Measurements from ENCODE around the gene PLCB3. TPM values are rescaled to one million over a fixed set of nuclear protein-coding genes. Genes with fewer than 3 reads are reported as not detected.
"Not testable (repeated sequence)": the region's sequence is repeated elsewhere in the genome, so short reads cannot be mapped to it uniquely, and the experiment has no call there.

The PLCB3 gene
- polyA plus RNA-seq, 6 donors from 2014 or later: 0.12 to 0.55 (median 0.21) TPM; not detected in 1

- DNase-seq (no peak), ATAC-seq (ENCODE audit: low read depth in 2 of 2) (no peak)
- H3K27me3 Mint-ChIP-seq: no peaks in the 10 kb centered on the region
- no peaks in the 10 kb centered on the region for H3K9me3 Mint-ChIP-seq
- peak overlapping the region; percentile 56 to 95 (median 88) for H3K4me3 Mint-ChIP-seq
- peaks cover 39 to 74% (median 52%) of the 10 kb centered on the region in 3 donors for H3K4me1 Mint-ChIP-seq
- H3K27ac Mint-ChIP-seq: peak overlapping the region in 4 of 6 donors; percentile 57 to 90 (median 76)
- no peaks in the 10 kb centered on the region for H3K36me3 Mint-ChIP-seq
Measured at GRCh38 chr11:64244966-64245365, 6.4 kb upstream of the PLCB3 start.

- H3K27ac Mint-ChIP-seq: peak overlapping the region; percentile 80 to 95 (median 92)
- DNase-seq: peak; percentile 48
- H3K4me3 Mint-ChIP-seq: peak overlapping the region; percentile 85 to 95 (median 90)
- H3K27me3 Mint-ChIP-seq: no peaks in the 10 kb centered on the region
- peaks cover 35 to 69% (median 49%) of the 10 kb centered on the region in 3 donors for H3K4me1 Mint-ChIP-seq
- ATAC-seq (ENCODE audit: low read depth in 2 of 2): no peak
- H3K36me3 Mint-ChIP-seq: no peaks in the 10 kb centered on the region
- no peaks in the 10 kb centered on the region for H3K9me3 Mint-ChIP-seq
Measured at GRCh38 chr11:64245401-64245796, 5.9 kb upstream of the PLCB3 start.

GRCh38 chr11:64245797-64246620 is 5.3 kb upstream of the PLCB3 start:
- DNase-seq: peak; percentile 50
- Mint-ChIP-seq H3K27ac (peak overlapping the region; percentile 89 to 96 (median 94)), H3K4me3 (peak overlapping the region; percentile 85 to 95 (median 90)), H3K4me1 (peaks cover 34 to 70% (median 45%) of the 10 kb centered on the region in 3 donors), H3K36me3 (no peaks in the 10 kb centered on the region), H3K27me3 (no peaks in the 10 kb centered on the region), H3K9me3 (no peaks in the 10 kb centered on the region)
- ATAC-seq (ENCODE audit: low read depth in 2 of 2): no peak

- not testable (repeated sequence) for H3K9me3 Mint-ChIP-seq, DNase-seq, H3K36me3 Mint-ChIP-seq, H3K27me3 Mint-ChIP-seq
- Mint-ChIP-seq H3K27ac (peak overlapping the region in 2 of 6 donors; percentile 90 to 91), H3K4me3 (peak overlapping the region; percentile 85 to 94 (median 92)), H3K4me1 (peaks cover 29 to 67% (median 42%) of the 10 kb centered on the region in 3 donors)
- ATAC-seq (ENCODE audit: low read depth in 2 of 2): peak; percentile 20 to 24
Measured at GRCh38 chr11:64246621-64246870, 4.8 kb upstream of the PLCB3 start.

- ATAC-seq (ENCODE audit: low read depth in 2 of 2) (peak; percentile 69 to 71), DNase-seq (peak; percentile 81)
- Mint-ChIP-seq H3K36me3 (no peaks in the 10 kb centered on the region), H3K27ac (peak within 1 kb of the TSS; percentile 89 to 96 (median 94)), H3K4me1 (peaks cover 32 to 68% (median 47%) of the 10 kb centered on the region in 3 donors), H3K9me3 (no peaks in the 10 kb centered on the region), H3K4me3 (peak within 1 kb of the TSS; percentile 85 to 95 (median 92)), H3K27me3 (no peaks in the 10 kb centered on the region)
Measured at GRCh38 chr11:64246871-64247728, 4.2 kb upstream of the PLCB3 start, which contains the start of gene PPP1R14B. Gene PPP1R14B (minus strand): TSS chr11:64246943. CDS start chr11:64246673, 270 bp downstream.

- Mint-ChIP-seq H3K36me3 (no peaks in the 10 kb centered on the region), H3K4me3 (peak overlapping the region; percentile 72 to 93 (median 88)), H3K9me3 (no peaks in the 10 kb centered on the region), H3K27me3 (no peaks in the 10 kb centered on the region), H3K4me1 (peaks cover 36 to 64% (median 45%) of the 10 kb centered on the region in 3 donors), H3K27ac (peak overlapping the region in 4 of 6 donors; percentile 26 to 90 (median 84))
- no peak for ATAC-seq (ENCODE audit: low read depth in 2 of 2)
- no peak for DNase-seq
Measured at GRCh38 chr11:64247729-64248531, 3.4 kb upstream of the PLCB3 start.

GRCh38 chr11:64248578-64248977 is 2.8 kb upstream of the PLCB3 start:
- Mint-ChIP-seq H3K27me3 (no peaks in the 10 kb centered on the region), H3K27ac (no peak overlapping the region), H3K4me3 (peak overlapping the region in 6 of 8 donors; percentile 34 to 93 (median 88)), H3K9me3 (no peaks in the 10 kb centered on the region), H3K4me1 (peaks cover 31 to 57% (median 42%) of the 10 kb centered on the region in 3 donors), H3K36me3 (no peaks in the 10 kb centered on the region)
- ATAC-seq (ENCODE audit: low read depth in 2 of 2) (no peak), DNase-seq (no peak)

GRCh38 chr11:64249038-64249437 is 2.3 kb upstream of the PLCB3 start:
- no peaks in the 10 kb centered on the region for H3K9me3 Mint-ChIP-seq
- peak overlapping the region in 5 of 8 donors; percentile 19 to 93 (median 62) for H3K4me3 Mint-ChIP-seq

GRCh38 chr11:64249563-64250414 is 1.5 kb upstream of the PLCB3 start:
- no peaks in the 10 kb centered on the region for H3K36me3 Mint-ChIP-seq
- H3K9me3 Mint-ChIP-seq: no peaks in the 10 kb centered on the region
- no peaks in the 10 kb centered on the region for H3K27me3 Mint-ChIP-seq
- peak overlapping the region; percentile 47 to 90 (median 52) for H3K4me3 Mint-ChIP-seq
- DNase-seq: no peak
- ATAC-seq (ENCODE audit: low read depth in 2 of 2): no peak
- H3K27ac Mint-ChIP-seq: peak overlapping the region in 4 of 6 donors; percentile 38 to 89 (median 71)
- peaks cover 31 to 52% (median 37%) of the 10 kb centered on the region in 3 donors for H3K4me1 Mint-ChIP-seq

More at GRCh38 chr11:64249038-64249437, 2.3 kb upstream of the PLCB3 start:
- Mint-ChIP-seq H3K27me3 (no peaks in the 10 kb centered on the region), H3K27ac (peak overlapping the region in 1 of 6 donors; percentile 83), H3K36me3 (no peaks in the 10 kb centered on the region), H3K4me1 (peaks cover 31 to 53% (median 40%) of the 10 kb centered on the region in 3 donors)
- DNase-seq (no peak), ATAC-seq (ENCODE audit: low read depth in 2 of 2) (no peak)

- no peak for ATAC-seq (ENCODE audit: low read depth in 2 of 2)
- no peak for DNase-seq
Measured at GRCh38 chr11:64250415-64251015, 815 bp upstream of the PLCB3 start.

GRCh38 chr11:64251753-64252002 is 348 bp downstream of the PLCB3 start:
- H3K4me1 Mint-ChIP-seq: peaks cover 24 to 39% (median 25%) of the 10 kb centered on the region in 3 donors
- no peak for ATAC-seq (ENCODE audit: low read depth in 2 of 2)

More at GRCh38 chr11:64250415-64251015, 815 bp upstream of the PLCB3 start:
- H3K4me3 Mint-ChIP-seq: peak overlapping the region; percentile 60 to 92 (median 86)
- peaks cover 30 to 46% (median 31%) of the 10 kb centered on the region in 3 donors for H3K4me1 Mint-ChIP-seq
- H3K27me3 Mint-ChIP-seq: no peaks in the 10 kb centered on the region
- no peaks in the 10 kb centered on the region for H3K36me3 Mint-ChIP-seq
- H3K27ac Mint-ChIP-seq: peak overlapping the region in 1 of 6 donors; percentile 79
- H3K9me3 Mint-ChIP-seq: no peaks in the 10 kb centered on the region

More at GRCh38 chr11:64251753-64252002, 348 bp downstream of the PLCB3 start:
- Mint-ChIP-seq H3K36me3 (no peaks in the 10 kb centered on the region), H3K9me3 (no peaks in the 10 kb centered on the region), H3K27ac (peak overlapping the region in 4 of 6 donors; percentile 72 to 94 (median 82)), H3K4me3 (peak overlapping the region; percentile 83 to 94 (median 89)), H3K27me3 (no peaks in the 10 kb centered on the region)
- no peak for DNase-seq

Measured in naive B cell (primary cell).